PFSK-1 (cell line): Measurements from ENCODE around the gene CADM2.

Experiments
- POLR2AphosphoS5 ChIP-seq: IDR thresholded peaks from 2 replicates; pipeline ENCODE4 v1.6.1; 2012; ENCODE audit warnings: low read depth, mild to moderate bottlenecking, control low read depth, low read length, moderate library complexity
- SIN3A ChIP-seq: IDR thresholded peaks from 2 replicates; pipeline ENCODE4 v1.6.1; 2012; ENCODE audit warnings: mild to moderate bottlenecking, low read length, moderate library complexity, borderline replicate concordance; ENCODE audit not compliant: insufficient read depth
- TAF1 ChIP-seq: IDR thresholded peaks from 2 replicates; pipeline ENCODE4 v1.6.1; 2012; ENCODE audit warnings: low read length, control low read depth, borderline replicate concordance; ENCODE audit not compliant: insufficient read depth
- TF ChIP-seq, protein P1 (sequence below), 2 experiments: IDR thresholded peaks; 2 replicates each; pipeline versions ENCODE4 v1.6.1 to v1.8.0; 2011 to 2012; ENCODE audit warnings: low read depth in 2 of 2, low read length in 2 of 2, control low read depth in 1 of 2, inconsistent platforms in 1 of 2, mild to moderate bottlenecking in 1 of 2, moderate library complexity in 1 of 2; ENCODE audit not compliant: insufficient read depth in 1 of 2

DNA sequence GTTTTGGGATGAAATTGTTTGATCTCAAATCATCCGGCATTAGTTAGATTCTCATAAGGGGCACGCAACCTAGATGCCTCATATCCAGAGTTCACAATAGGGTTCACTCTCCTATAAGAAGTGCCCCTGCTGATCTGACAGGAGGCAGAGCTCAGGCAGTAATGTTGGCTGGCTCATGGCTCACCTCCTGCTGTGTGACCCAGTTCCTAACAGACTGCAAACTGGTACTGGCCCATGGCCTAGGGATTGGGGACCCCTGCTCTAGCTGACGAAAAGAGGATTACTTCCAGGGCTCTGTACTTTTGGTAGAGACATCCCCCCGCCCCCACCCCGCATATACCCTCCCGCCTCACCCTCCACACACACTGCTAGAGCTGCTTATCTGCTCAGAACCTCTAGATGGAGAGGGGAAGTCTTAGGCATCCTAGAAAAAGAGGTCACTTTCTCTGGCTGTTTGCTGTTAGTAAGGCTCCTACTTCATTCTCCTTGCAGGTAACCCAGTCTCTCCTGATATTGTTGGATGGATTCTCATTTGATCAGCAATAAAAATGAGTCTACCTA, 923.1 kb downstream of the CADM2 start:
- TF ChIP-seq, protein P1, sequence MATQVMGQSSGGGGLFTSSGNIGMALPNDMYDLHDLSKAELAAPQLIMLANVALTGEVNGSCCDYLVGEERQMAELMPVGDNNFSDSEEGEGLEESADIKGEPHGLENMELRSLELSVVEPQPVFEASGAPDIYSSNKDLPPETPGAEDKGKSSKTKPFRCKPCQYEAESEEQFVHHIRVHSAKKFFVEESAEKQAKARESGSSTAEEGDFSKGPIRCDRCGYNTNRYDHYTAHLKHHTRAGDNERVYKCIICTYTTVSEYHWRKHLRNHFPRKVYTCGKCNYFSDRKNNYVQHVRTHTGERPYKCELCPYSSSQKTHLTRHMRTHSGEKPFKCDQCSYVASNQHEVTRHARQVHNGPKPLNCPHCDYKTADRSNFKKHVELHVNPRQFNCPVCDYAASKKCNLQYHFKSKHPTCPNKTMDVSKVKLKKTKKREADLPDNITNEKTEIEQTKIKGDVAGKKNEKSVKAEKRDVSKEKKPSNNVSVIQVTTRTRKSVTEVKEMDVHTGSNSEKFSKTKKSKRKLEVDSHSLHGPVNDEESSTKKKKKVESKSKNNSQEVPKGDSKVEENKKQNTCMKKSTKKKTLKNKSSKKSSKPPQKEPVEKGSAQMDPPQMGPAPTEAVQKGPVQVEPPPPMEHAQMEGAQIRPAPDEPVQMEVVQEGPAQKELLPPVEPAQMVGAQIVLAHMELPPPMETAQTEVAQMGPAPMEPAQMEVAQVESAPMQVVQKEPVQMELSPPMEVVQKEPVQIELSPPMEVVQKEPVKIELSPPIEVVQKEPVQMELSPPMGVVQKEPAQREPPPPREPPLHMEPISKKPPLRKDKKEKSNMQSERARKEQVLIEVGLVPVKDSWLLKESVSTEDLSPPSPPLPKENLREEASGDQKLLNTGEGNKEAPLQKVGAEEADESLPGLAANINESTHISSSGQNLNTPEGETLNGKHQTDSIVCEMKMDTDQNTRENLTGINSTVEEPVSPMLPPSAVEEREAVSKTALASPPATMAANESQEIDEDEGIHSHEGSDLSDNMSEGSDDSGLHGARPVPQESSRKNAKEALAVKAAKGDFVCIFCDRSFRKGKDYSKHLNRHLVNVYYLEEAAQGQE (IDR thresholded peaks at IDR 0.05; ENCODE audit: insufficient read depth in 1 of 2, low read depth in 2 of 2, low read length in 2 of 2), result no peak
- TF ChIP-seq POLR2AphosphoS5 (no peak), SIN3A (no peak), TAF1 (no peak)
